GM19035 (cell line): ENCODE measurements around the gene MROH7.

Experiments used
- ATAC-seq: cut with Tn5 transposase; IDR thresholded peaks from one replicate; pipeline ENCODE4 v1.9.1; 2021; ENCODE audit not compliant: unreplicated experiment

MROH7 gene

DNA sequence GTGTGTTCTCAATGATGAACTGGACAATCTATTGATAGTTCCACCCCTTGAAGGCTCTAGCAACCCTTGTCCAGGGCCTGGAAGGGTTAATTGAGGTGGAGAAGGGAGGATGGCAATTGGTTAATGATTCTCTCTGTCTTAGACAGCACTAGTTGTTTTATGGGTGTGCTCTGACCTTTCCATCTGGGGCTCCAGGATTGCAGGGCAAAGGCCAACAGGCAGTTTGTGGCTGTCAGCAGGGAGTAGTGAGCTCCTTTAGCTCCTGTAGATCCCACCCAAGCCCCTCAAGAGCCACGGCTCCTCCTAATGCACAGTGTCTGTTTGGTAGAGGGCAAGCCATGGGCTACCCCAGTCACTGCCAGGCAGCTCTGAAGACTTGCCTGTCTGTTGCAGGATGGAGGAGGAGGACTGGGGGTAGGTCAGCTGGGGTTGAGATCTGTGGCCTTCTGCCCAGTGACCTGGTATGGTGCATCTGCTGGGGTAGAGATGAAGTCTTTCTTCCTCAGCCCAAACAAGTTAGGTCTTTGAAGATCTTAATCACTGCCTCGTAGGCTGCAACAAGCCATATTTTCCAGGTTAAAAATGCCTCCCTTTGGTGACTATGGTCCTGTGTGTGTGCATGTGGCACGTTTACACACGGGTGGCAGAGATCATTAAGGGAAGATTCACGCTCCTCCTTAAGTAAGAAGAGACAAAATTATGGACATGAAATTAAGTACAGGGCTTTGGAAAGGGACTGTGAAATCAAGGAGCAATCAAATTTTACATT lies 7.7 kb downstream of the MROH7 start:
- no peak for ATAC-seq

DNA sequence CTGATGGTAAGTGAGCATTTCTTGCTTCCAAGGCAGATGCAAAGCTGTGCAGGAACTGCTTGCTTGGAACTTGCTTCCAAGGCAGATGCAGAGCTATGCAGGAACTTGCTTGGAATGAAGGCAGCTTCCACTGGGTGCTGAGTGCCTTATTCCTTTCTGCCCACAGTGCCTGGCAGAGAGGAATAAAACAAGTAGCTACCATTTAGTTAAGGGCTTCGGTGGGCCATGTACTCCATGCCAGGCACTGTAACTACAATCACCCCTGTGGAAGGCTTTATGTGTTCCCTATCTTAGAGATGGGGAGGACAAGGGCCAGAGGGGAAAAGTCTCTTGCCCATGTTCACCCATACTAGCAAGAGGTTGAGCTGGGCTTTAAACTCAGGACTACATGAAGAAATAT lies 8.3 kb downstream of the MROH7 start:
- no peak for ATAC-seq

DNA sequence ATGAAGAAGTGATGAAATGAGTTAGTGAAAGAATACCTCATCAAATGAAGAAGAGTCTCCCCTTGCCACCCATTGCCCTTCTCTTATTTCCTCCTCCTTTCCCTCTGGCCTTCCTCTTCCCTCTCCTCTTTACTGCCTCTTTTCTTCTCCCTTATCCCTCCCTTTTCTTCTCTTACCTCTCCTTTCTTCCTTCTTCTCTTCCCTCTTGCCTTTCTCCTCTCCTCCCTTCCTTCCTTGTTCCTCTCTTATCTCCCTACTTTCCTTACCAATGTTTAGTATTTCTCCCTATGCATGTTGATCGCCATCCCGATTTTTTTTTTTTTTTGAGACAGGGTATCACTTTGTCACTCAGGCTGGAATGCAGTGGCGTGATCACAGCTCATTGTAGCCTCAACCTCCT lies 8.8 kb downstream of the MROH7 start:
- ATAC-seq: no peak

DNA sequence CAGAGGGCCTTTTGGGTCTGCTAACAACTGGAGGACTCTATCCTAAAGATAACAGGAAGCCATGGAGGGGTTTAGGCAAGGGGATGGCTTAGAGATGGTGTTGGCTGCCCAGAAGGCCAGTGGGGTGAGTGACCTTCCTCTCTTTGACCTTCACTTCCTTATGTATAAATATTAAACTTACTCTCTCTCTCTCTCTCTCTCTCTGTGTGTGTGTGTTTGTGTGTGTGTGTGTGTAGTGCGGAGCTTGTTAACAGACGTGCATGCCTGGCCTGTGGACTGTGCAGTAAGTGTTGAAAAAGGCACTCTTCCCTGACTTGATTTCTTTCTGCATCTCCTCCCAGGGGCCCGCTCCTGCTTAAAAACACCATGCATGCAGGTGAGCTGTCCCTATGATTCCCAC lies 10.0 kb downstream of the MROH7 start:
- ATAC-seq: no peak

DNA sequence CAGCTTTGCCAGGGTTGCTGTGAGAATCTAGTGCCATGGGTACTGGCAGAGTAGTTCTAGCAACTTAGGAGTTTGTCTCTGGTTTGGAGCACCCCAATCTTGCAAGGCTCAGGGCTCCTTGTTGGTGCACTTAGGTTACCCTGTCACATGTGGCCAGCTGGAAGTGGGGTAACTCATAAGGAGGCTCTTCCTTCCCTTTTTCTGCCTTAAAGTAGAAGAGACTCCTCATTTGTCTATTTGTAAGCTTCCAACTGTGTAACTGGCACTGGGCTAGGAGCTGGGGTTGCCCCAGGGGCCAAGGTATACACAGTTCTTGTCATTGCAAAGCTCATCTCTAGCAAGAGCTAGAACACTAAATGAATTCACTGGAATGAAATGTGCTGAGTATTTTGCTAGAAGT lies 10.6 kb downstream of the MROH7 start:
- ATAC-seq: no peak

DNA sequence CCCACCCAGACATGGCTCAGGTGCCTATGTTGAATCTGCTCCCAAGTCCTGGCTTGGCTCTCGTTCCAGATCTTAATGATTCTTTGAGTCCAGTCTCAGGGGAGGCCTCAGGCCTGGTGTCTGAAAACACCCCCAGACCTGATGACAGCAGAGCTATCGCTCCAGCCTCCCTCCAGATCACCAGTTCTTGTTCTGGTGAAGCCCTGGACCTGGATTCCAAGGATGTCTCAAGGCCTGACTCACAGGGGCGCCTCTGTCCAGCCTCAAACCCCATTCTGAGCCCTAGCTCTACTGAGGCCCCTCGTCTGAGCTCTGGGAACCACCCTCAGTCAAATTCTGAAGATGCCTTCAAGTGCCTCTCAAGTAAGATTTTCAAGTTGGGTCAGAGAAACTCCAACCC lies 11.4 kb downstream of the MROH7 start:
- no peak for ATAC-seq

DNA sequence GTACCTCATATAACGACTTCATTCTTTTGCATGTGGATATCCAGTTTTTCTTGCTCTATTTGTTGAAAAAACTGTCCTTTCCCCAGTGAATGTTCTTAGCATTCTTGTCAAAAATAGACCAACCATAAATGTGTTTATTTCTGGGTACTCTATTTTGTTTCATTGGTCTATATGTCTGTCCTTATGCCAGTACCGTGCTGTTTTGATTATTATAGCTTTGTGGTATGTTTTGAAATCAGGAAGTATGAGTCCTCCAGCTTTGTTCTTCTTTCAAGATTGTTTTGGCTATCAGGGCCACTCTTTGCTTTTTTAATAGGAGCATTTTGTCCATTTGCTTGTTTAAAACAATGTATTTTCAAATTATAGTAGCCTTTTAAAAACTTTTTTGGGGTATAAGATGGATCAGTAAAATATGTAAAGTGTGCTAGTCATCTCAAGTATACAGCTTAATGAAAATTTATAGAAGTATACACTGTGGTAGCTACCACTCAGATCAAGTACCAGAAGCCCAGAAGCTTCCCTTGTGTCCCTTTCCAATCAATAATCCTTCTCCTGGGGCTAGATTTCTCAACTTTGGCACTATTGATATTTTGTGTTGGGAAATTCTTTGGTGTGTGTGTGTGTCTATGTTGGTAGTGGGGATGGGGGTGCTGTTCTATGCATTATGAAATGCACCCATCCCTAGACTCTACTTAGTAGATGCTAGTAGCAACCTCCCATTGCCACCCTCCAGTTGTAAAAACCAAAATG lies 16.8 kb downstream of the MROH7 start:
- no peak for ATAC-seq

DNA sequence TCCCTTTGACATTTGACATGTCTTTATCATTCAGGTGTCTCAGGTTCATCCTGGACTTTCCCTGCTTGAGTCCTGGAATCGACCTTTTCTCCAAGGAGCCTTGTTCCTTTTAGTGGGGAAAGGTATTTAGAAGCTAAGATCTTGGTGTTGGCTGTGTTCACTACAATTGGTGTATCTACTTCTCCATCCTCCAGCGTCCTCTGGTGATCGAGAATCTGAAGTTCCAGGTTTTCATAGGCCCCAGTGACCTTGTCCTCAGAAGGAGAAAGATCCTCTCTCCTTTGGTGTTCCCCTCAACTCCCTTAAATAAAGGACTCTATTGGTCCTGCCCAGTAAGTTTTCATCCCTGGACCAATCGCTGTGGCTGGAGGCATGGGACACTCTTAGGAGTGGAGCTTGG lies 22.1 kb downstream of the MROH7 start:
- ATAC-seq: no peak

DNA sequence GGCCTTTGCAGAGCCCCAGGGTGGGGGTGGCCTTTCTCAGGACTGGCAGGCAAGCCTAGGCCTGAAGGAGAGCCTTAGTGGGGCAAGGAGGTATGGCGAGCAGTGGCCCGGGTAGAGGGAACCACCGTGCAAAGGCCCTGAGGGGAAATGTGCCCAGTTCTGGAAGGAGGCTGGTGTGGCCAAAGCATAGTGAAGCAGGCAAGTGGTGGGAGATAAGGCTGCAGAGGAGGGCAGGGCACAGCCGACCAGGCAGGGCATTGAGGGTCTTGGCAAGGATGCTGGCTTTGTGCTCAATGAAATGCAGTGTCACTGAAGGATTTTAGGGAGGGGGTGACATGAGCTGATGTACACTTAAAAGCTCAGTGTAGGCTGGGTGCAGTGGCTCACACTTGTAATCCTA lies 22.8 kb downstream of the MROH7 start:
- no peak for ATAC-seq

DNA sequence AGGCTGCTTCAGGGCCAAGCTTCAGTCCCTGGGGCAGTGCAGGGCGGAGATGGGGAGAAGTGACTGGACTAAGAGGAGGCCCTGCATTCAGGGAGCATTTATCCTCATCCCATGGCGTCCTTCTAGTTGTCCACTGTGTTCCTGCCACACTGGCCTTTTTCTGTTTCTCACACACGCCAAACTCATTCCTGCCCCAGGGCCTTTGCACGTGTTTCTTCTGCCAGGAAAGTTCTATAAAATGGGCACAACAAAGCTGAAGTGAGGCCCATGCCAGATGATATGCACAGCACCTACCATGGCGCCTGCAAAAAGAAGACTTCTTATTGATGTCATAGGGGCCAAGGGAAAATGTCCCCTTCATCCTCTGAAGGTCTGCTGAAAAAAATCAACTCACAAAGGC lies 24.3 kb downstream of the MROH7 start:
- no peak for ATAC-seq

DNA sequence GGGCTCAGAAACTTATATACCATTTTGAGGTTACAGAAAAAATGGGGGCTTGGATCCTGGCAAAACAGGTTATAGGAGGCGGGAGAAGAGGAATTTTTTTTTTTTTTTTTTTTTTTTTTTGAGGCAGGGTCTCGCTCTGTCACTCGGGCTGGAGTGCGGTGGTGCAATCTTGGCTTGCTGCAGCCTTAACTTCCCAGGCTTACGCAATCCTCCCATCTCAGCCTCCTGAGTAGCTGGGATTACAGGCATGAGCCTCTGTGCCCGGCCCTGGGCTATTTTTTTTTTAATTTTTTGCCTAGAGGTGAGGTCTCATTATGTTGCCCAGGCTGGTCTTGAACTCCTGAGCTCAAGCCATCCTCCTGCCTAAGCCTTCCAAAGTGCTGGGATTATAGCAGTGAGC lies 24.7 kb downstream of the MROH7 start:
- ATAC-seq: no peak

DNA sequence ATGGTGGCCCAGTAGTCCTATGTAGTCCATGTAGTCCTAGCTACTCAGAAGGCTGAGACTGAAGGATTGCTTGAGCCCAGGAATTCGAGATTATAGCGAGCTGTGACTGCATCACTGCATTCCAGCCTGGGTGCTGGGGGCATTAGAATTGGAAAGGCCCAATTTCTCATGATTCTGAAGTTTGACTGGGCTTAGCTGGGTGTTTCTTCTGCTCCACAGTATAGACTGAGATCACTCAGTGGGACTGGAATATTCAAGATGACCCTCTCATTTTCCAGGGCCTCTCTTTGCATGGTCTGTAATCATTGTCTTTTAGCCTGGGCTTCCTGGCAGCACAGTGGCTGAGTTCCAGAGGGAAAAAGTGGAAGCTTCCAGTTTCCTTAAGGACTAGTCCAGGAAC lies 26.2 kb downstream of the MROH7 start:
- no peak for ATAC-seq

DNA sequence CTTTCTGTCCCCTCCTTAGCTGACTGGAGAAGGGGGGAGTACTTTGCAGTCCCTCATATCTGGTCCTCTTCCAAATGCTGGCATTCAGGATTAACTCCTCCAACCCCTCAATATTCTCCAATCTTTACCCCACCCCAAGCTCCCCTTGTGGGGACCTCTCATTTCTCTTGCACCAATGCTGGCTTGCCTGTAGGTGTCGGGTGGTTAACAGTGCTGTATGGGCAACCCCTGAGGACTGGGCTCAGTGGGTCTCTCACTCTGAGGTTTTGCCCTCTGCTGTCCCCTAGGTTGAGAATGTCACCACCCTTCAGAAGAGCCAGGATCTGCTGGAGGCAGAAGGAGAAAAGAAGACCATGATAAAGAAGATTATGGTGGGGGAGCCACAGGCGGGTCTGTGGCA lies 27.0 kb downstream of the MROH7 start:
- ATAC-seq: no peak

DNA sequence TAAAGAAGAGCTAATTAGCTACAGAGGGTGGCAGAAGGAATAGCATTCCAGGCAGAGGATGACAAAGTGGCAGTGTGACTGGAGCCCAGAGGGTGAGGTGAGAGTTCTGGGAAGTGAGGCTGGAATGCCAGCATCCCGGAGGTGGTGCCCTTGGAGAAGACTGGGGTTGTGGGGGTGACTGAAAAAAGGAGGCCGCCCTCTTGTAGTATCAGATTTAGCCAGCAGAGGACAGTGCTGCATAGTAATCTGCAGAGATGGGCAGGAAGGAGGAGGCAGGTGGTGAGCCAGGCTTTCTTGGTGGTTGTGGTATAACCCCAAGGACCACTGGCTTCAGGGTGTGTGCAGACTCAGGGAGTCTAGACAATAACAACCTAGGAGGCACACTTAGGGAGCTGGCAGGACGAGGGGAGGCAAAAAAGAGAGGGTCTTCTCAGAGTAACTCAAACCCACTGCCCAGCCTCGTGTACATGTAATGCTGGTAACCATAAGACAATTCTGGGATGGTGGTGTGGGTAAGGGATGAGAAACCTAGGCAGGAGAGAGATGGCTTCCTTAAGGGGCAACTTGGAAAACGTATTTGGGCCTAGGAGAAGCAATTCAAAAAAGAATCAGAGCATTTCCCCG lies 30.5 kb downstream of the MROH7 start:
- peak; percentile 58 for ATAC-seq

DNA sequence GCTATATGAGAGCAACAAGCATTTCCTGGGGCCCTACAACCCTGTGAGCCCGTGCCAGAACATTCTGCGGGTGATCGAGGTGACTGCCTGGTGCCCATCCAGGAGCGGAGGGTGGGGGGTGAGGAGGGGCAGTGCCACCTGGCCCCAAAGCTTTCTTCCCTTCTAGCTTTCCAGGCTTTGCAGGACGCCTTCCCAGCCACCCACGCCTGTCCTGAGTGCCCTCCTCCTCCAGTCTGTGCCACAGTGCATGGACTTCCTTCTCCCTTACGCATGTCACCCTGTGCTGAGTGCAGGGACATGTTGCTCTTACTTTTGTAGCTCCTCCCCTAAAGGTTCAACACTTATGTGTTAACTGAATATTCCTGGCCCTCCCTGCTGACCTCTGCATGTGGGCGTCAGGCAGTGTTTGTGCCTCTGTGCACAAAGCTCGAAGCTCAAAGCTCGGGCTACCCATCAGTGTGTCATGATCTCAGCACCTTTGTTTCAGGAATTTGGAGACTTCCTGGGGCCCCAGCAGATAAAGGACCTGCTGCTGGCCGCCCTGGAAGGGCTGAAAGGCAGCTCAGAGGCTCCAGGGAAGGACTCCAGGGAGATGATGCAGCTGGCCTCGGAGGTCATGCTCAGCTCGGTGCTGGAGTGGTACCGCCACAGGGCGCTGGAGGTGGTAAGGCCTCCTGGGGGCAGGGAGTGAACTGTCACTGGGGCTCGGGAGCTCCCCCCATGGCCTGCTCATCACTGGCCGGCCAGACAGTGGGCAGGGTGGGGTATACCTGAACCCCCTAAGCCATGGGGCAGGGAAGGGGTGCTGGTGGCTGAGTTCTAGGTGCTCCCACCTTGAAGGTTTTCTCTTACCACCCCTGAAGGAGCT lies 37.4 kb downstream of the MROH7 start:
- ATAC-seq: no peak

DNA sequence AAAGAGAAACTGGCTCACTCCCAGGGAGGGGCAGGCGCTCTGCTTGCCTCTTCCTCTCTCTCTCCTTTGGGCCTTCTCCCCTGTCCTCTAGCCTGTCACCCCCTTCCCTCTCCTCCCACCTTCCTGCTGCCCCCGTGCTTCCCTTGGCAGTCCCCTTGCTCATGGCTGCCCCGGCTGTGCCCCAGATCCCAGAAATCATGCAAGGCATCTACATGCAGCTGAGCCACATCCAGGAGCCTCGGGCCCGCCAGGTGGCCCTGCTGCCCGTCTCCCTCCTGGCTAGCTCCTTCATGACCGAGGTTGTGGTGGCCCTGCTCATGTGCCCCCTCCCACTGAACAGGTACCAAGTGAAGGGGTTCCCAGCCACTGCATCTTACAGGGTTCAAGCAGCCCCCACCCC lies 38.1 kb downstream of the MROH7 start:
- ATAC-seq: no peak

DNA sequence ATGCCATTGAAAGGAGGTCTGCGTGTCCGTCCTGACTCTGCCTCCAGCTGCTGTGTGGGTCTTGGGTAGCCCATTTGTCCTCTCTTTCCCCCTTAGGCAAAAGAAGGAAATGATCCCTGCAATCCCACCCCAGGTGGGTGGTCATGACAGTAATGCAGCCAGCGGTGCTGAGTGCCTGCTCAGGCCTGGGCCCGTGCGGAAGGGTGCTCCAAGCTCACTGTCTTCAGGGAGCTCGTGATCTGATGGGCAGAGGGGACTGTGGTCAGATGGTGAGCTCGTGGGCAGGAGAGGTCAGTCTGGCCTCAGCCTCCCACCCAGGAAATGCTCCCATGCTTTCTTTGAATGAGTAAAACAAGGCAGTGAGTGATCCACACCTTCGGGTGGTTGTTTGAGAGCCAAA lies 38.8 kb downstream of the MROH7 start:
- ATAC-seq: no peak

DNA sequence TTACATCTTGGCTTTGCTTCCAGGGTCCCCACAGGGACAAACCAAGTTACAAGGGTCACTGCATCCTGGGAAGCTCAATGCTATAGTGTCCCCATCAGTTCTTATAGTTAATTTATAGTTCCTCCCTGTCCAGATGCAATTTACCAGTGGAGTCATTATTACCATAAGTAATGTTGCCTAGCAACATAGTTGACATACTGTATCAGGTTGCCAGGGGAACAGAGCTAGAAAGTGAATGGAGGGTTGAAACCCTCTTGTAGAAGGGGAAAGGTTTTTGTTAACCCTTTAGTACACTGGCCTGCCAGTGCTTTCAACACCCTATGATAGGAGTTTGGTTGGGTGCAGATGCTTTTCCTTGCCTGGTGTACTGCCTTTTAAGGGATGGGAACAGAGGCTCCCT lies 39.8 kb downstream of the MROH7 start:
- ATAC-seq: no peak

DNA sequence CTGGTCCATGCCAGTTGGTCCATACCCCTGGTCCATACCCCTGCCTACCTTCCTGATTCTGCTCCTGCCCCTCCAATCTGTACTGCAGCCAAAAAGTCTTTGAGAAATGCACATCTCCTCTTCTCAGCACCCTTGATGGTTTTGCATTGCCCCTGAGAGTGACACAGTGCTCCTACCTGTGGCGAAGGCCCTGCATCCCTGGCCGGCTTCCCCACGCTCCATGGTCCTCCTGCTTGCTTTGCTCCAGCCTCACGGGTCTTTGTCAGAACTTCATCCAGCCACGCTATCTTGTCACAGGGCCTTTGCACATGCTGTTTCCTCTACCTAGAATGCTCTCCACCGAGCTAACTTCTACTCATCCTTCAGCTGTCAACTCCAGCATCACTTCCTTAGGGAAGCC lies 41.9 kb downstream of the MROH7 start:
- ATAC-seq: no peak

DNA sequence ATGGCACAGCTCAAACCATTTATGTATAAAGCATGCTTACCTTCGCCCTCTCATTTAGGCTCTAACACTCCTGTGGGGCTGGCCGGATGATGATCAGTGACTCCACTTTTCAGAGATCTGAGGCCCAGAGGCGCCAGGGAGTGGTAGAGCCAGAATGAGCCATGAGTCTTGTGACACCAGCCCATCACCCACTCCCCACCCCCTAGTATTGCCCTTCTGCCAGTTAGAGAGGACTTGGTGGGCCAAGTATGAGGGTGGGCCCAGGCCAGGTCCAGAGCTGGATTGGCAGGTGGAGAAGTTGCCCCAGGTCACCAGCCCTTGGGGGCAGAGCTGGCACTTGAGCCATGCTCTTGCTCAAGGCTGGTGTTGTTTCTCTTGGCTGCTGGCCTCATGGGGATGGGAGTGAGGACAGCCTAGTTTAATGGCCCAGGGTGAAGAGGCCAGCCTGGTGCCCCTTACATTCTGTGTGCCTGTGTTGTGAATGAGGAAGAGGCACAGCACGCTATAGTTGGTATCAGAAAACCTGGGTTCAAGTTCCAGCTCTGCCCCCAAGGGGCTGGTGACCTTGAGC lies 43.8 kb downstream of the MROH7 start:
- no peak for ATAC-seq

DNA sequence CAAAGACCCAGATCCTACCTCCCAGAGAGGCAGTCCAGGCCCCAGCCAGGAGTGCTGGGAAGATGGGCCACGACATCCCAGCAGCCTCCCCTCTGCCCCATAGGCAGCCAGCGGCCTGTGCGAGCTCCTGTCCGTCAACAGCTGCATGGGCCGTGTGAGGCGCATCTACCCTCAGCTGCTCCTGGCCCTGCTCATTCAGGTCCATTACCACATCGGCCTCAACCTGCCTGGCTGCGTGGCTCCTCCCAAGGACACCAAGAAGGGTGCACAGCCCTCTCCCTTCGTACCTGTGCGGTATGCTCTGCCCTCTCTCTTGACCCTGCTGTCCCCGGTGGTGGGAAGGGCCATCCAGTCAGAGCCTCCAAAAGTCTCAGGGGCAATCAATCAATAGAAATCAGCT lies 44.6 kb downstream of the MROH7 start:
- no peak for ATAC-seq
